GM21717 (cell line): ENCODE data around the gene ASPSCR1.

Experiments
- ATAC-seq: cut with Tn5 transposase; IDR thresholded peaks from one replicate; pipeline ENCODE4 v1.9.1; 2021; ENCODE audit warnings: mild to moderate bottlenecking, moderate library complexity; ENCODE audit not compliant: unreplicated experiment

ASPSCR1 gene

GRCh38 chr17:81977211-81977808 lies at the start of gene ASPSCR1:
TSS of gene ASPSCR1 (plus strand) at chr17:81977629. CDS start at chr17:81977647, 18 bp downstream.
- ATAC-seq: peak; percentile 61

GRCh38 chr17:81927653-81928543 lies 49.5 kb upstream of the ASPSCR1 start, which contains the start of gene MAFG:
TSS of gene MAFG (minus strand) at chr17:81927735. CDS start at chr17:81923185, 4,550 bp downstream.
- peak; percentile 46 for ATAC-seq

GRCh38 chr17:81928544-81929252 lies 48.7 kb upstream of the ASPSCR1 start:
- no peak for ATAC-seq

- no peak for ATAC-seq
Measured at GRCh38 chr17:81929253-81930141, 47.9 kb upstream of the ASPSCR1 start.

GRCh38 chr17:81930142-81931125 lies 47.0 kb upstream of the ASPSCR1 start:
- ATAC-seq: no peak

- ATAC-seq: no peak
Measured at GRCh38 chr17:81931189-81931556, 46.3 kb upstream of the ASPSCR1 start.

GRCh38 chr17:81931557-81932332 lies 45.7 kb upstream of the ASPSCR1 start:
- ATAC-seq: no peak

- no peak for ATAC-seq
Measured at GRCh38 chr17:81932333-81932983, 45.0 kb upstream of the ASPSCR1 start.

- ATAC-seq: no peak
Measured at GRCh38 chr17:81933178-81933699, 44.2 kb upstream of the ASPSCR1 start.

GRCh38 chr17:81934098-81934757 lies 43.2 kb upstream of the ASPSCR1 start:
- no peak for ATAC-seq

GRCh38 chr17:81934850-81935708 lies 42.4 kb upstream of the ASPSCR1 start:
- no peak for ATAC-seq

- no peak for ATAC-seq
Measured at GRCh38 chr17:81935709-81936084, 41.7 kb upstream of the ASPSCR1 start.

- no peak for ATAC-seq
Measured at GRCh38 chr17:81939218-81939617, 38.2 kb upstream of the ASPSCR1 start.

- no peak for ATAC-seq
Measured at GRCh38 chr17:81939881-81940385, 37.5 kb upstream of the ASPSCR1 start.

GRCh38 chr17:81940538-81941483 lies 36.6 kb upstream of the ASPSCR1 start:
- no peak for ATAC-seq
